HepG2 (cell line): ENCODE data around the gene NT5DC1.

Experiments used
- TF ChIP-seq, protein P1 (sequence below): sonication (generic); formaldehyde crosslinking; IDR thresholded peaks from 2 replicates; pipeline ENCODE4 v1.4.0; 2020; ENCODE audit warnings: missing genetic modification reagents
- TF ChIP-seq, protein P2 (sequence below): sonication (generic); formaldehyde crosslinking; IDR thresholded peaks from 2 replicates; pipeline ENCODE4 v1.5.1; 2020; ENCODE audit warnings: mild to moderate bottlenecking, missing genetic modification reagents, moderate library complexity
- TF ChIP-seq, protein P3 (sequence below): sonication (generic); formaldehyde crosslinking; IDR thresholded peaks from 2 replicates; pipeline ENCODE4 v1.5.0; 2020; ENCODE audit warnings: mild to moderate bottlenecking, missing genetic modification reagents

DNA sequence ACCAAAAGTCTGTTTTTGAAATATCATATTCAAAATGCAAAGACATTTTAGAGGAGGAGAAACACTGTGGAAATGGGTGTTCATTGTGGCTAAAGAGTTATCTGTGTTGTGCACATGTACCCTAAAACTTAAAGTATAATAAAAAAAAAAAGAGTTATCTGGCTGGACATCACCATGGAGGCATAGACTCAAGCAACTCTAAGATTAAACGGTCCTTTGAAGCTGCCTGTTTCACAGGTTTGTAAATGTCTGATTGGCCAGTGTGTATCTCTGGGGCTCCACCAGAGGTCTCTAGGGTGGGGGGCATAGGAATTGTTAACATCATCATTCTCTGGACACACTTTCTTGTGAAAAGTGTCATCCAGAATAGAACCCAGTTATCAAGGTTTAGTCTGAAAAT lies 114.0 kb downstream of the NT5DC1 start:
- TF ChIP-seq, protein P1, sequence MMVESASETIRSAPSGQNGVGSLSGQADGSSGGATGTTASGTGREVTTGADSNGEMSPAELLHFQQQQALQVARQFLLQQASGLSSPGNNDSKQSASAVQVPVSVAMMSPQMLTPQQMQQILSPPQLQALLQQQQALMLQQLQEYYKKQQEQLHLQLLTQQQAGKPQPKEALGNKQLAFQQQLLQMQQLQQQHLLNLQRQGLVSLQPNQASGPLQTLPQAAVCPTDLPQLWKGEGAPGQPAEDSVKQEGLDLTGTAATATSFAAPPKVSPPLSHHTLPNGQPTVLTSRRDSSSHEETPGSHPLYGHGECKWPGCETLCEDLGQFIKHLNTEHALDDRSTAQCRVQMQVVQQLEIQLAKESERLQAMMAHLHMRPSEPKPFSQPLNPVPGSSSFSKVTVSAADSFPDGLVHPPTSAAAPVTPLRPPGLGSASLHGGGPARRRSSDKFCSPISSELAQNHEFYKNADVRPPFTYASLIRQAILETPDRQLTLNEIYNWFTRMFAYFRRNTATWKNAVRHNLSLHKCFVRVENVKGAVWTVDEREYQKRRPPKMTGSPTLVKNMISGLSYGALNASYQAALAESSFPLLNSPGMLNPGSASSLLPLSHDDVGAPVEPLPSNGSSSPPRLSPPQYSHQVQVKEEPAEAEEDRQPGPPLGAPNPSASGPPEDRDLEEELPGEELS, result no peak
- TF ChIP-seq, protein P2, sequence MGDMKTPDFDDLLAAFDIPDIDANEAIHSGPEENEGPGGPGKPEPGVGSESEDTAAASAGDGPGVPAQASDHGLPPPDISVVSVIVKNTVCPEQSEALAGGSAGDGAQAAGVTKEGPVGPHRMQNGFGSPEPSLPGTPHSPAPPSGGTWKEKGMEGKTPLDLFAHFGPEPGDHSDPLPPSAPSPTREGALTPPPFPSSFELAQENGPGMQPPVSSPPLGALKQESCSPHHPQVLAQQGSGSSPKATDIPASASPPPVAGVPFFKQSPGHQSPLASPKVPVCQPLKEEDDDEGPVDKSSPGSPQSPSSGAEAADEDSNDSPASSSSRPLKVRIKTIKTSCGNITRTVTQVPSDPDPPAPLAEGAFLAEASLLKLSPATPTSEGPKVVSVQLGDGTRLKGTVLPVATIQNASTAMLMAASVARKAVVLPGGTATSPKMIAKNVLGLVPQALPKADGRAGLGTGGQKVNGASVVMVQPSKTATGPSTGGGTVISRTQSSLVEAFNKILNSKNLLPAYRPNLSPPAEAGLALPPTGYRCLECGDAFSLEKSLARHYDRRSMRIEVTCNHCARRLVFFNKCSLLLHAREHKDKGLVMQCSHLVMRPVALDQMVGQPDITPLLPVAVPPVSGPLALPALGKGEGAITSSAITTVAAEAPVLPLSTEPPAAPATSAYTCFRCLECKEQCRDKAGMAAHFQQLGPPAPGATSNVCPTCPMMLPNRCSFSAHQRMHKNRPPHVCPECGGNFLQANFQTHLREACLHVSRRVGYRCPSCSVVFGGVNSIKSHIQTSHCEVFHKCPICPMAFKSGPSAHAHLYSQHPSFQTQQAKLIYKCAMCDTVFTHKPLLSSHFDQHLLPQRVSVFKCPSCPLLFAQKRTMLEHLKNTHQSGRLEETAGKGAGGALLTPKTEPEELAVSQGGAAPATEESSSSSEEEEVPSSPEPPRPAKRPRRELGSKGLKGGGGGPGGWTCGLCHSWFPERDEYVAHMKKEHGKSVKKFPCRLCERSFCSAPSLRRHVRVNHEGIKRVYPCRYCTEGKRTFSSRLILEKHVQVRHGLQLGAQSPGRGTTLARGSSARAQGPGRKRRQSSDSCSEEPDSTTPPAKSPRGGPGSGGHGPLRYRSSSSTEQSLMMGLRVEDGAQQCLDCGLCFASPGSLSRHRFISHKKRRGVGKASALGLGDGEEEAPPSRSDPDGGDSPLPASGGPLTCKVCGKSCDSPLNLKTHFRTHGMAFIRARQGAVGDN (CRISPR knock-in tag), result no peak
- TF ChIP-seq, protein P3, sequence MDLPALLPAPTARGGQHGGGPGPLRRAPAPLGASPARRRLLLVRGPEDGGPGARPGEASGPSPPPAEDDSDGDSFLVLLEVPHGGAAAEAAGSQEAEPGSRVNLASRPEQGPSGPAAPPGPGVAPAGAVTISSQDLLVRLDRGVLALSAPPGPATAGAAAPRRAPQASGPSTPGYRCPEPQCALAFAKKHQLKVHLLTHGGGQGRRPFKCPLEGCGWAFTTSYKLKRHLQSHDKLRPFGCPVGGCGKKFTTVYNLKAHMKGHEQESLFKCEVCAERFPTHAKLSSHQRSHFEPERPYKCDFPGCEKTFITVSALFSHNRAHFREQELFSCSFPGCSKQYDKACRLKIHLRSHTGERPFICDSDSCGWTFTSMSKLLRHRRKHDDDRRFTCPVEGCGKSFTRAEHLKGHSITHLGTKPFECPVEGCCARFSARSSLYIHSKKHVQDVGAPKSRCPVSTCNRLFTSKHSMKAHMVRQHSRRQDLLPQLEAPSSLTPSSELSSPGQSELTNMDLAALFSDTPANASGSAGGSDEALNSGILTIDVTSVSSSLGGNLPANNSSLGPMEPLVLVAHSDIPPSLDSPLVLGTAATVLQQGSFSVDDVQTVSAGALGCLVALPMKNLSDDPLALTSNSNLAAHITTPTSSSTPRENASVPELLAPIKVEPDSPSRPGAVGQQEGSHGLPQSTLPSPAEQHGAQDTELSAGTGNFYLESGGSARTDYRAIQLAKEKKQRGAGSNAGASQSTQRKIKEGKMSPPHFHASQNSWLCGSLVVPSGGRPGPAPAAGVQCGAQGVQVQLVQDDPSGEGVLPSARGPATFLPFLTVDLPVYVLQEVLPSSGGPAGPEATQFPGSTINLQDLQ, result no peak
